ENCODE measurements around the gene LIME1. TPM values are rescaled to one million over a fixed set of nuclear protein-coding genes. Genes with fewer than 3 reads are reported as not detected.

Gene LIME1
- total RNA-seq, 2 donors from 2014 or later, result 9.8 to 24.8 TPM

DNA sequence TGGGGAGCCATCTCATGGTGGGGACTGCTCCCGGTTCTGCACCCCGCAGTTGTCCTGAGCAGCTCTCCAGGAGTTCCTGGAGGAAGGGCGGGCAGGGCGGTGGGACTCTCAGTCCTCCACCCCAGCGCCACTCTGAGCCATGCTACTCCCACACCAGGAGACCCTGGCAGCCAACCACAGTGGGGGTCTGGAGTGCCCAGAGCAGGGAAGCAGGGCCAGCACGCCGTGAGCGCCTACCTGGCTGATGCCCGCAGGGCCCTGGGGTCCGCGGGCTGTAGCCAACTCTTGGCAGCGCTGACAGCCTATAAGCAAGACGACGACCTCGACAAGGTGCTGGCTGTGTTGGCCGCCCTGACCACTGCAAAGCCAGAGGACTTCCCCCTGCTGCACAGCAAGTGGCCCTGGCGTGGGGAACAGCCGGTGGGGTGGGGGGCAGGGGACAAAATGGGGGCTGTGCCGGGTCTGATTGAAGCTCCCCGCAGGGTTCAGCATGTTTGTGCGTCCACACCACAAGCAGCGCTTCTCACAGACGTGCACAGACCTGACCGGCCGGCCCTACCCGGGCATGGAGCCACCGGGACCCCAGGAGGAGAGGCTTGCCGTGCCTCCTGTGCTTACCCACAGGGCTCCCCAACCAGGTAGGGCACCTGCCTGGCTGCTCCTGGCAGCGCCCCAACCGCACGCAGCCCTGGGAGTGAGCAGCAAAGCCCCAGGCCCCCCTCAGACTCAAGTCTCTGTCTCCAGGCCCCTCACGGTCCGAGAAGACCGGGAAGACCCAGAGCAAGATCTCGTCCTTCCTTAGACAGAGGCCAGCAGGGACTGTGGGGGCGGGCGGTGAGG lies 41.7 kb upstream of the LIME1 start:
- peaks cover 16% of the 10 kb centered on the region for H3K36me3 Mint-ChIP-seq (ENCODE audit: low read depth)
- H3K27me3 Mint-ChIP-seq, result no peaks in the 10 kb centered on the region
- peaks cover 4% of the 10 kb centered on the region for H3K4me1 Mint-ChIP-seq
- no peak overlapping the region for H3K4me3 Mint-ChIP-seq
- no peak overlapping the region for H3K27ac Mint-ChIP-seq
- no peak for ATAC-seq (replicated peaks)
- H3K9me3 Mint-ChIP-seq, result no peaks in the 10 kb centered on the region

DNA sequence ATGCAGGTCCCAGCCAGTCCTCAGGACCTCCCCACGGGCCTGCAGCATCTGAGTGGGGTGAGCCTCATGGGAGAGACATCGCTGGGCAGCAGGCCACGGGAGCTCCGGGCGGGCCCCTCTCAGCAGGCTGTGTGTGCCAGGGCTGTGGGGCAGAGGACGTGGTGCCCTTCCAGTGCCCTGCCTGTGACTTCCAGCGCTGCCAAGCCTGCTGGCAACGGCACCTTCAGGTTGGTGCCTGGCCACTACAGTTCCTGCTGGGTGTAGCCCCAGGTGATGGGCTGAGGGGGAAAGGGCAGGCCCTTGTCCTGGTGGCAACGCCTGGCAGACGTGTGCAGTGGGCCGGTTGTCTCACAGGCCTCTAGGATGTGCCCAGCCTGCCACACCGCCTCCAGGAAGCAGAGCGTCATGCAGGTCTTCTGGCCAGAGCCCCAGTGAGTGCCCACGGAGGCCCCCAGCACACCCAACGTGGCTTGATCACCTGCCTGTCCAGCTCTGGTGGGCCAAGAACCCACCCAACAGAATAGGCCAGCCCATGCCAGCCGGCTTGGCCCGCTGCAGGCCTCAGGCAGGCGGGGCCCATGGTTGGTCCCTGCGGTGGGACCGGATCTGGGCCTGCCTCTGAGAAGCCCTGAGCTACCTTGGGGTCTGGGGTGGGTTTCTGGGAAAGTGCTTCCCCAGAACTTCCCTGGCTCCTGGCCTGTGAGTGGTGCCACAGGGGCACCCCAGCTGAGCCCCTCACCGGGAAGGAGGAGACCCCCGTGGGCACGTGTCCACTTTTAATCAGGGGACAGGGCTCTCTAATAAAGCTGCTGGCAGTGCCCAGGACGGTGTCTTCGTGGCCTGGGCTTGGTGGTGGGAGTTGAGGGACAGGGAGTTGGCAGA lies 40.8 kb upstream of the LIME1 start:
- Mint-ChIP-seq H3K27me3 (no peaks in the 10 kb centered on the region), H3K4me3 (peak overlapping the region; percentile 39), H3K36me3 (ENCODE audit: low read depth) (peaks cover 16% of the 10 kb centered on the region), H3K4me1 (peaks cover 4% of the 10 kb centered on the region), H3K27ac (no peak overlapping the region), H3K9me3 (no peaks in the 10 kb centered on the region)
- no peak for ATAC-seq (replicated peaks)

DNA sequence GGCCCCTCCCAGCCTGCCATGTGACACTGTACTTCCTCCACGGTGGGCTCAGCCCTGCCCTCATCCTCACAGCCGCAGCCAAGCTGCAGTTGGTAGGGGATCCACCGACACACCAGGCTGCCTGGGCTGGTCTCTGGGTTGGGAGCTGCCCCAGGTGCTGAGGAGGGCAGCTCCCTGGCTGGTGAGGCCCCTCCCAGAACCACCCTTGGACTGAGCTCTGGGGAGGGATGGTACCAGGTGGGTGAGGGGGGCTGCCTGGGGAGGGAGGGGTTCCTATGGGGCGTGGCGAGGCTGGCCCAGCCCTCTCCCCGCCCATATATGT lies 40.2 kb upstream of the LIME1 start:
- Mint-ChIP-seq H3K36me3 (ENCODE audit: low read depth) (peaks cover 15% of the 10 kb centered on the region), H3K27me3 (no peaks in the 10 kb centered on the region), H3K27ac (no peak overlapping the region), H3K9me3 (no peaks in the 10 kb centered on the region), H3K4me1 (peaks cover 3% of the 10 kb centered on the region), H3K4me3 (peak overlapping the region; percentile 39)
- no peak for ATAC-seq (replicated peaks)

DNA sequence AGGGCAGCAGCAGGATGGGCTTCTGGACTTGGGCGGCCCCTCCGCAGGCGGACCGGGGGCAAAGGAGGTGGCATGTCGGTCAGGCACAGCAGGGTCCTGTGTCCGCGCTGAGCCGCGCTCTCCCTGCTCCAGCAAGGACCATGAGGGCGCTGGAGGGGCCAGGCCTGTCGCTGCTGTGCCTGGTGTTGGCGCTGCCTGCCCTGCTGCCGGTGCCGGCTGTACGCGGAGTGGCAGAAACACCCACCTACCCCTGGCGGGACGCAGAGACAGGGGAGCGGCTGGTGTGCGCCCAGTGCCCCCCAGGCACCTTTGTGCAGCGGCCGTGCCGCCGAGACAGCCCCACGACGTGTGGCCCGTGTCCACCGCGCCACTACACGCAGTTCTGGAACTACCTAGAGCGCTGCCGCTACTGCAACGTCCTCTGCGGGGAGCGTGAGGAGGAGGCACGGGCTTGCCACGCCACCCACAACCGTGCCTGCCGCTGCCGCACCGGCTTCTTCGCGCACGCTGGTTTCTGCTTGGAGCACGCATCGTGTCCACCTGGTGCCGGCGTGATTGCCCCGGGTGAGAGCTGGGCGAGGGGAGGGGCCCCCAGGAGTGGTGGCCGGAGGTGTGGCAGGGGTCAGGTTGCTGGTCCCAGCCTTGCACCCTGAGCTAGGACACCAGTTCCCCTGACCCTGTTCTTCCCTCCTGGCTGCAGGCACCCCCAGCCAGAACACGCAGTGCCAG lies 39.7 kb upstream of the LIME1 start, which contains the start of gene TNFRSF6B:
TNFRSF6B (plus strand) TSS at position 25 of the 729 bp plus-strand sequence; CDS start at position 141, 116 bp downstream.
- no peaks in the 10 kb centered on the region for H3K4me1 Mint-ChIP-seq
- peak within 1 kb of the TSS; percentile 39 for H3K4me3 Mint-ChIP-seq
- H3K27ac Mint-ChIP-seq, result peak within 1 kb of the TSS; percentile 33
- ATAC-seq (replicated peaks), result no peak
- H3K27me3 Mint-ChIP-seq, result no peaks in the 10 kb centered on the region
- no peaks in the 10 kb centered on the region for H3K9me3 Mint-ChIP-seq
- peaks cover 10% of the 10 kb centered on the region for H3K36me3 Mint-ChIP-seq (ENCODE audit: low read depth)

DNA sequence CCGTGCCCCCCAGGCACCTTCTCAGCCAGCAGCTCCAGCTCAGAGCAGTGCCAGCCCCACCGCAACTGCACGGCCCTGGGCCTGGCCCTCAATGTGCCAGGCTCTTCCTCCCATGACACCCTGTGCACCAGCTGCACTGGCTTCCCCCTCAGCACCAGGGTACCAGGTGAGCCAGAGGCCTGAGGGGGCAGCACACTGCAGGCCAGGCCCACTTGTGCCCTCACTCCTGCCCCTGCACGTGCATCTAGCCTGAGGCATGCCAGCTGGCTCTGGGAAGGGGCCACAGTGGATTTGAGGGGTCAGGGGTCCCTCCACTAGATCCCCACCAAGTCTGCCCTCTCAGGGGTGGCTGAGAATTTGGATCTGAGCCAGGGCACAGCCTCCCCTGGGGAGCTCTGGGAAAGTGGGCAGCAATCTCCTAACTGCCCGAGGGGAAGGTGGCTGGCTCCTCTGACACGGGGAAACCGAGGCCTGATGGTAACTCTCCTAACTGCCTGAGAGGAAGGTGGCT lies 39.1 kb upstream of the LIME1 start:
- Mint-ChIP-seq H3K4me3 (peak overlapping the region; percentile 39), H3K36me3 (ENCODE audit: low read depth) (peaks cover 10% of the 10 kb centered on the region), H3K9me3 (no peaks in the 10 kb centered on the region), H3K27ac (peak overlapping the region; percentile 33), H3K27me3 (no peaks in the 10 kb centered on the region), H3K4me1 (no peaks in the 10 kb centered on the region)
- no peak for ATAC-seq (replicated peaks)

DNA sequence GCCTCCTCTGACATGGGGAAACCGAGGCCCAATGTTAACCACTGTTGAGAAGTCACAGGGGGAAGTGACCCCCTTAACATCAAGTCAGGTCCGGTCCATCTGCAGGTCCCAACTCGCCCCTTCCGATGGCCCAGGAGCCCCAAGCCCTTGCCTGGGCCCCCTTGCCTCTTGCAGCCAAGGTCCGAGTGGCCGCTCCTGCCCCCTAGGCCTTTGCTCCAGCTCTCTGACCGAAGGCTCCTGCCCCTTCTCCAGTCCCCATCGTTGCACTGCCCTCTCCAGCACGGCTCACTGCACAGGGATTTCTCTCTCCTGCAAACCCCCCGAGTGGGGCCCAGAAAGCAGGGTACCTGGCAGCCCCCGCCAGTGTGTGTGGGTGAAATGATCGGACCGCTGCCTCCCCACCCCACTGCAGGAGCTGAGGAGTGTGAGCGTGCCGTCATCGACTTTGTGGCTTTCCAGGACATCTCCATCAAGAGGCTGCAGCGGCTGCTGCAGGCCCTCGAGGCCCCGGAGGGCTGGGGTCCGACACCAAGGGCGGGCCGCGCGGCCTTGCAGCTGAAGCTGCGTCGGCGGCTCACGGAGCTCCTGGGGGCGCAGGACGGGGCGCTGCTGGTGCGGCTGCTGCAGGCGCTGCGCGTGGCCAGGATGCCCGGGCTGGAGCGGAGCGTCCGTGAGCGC lies 38.5 kb upstream of the LIME1 start:
- Mint-ChIP-seq H3K27ac (no peak overlapping the region), H3K4me3 (no peak overlapping the region), H3K27me3 (no peaks in the 10 kb centered on the region), H3K4me1 (no peaks in the 10 kb centered on the region), H3K36me3 (ENCODE audit: low read depth) (peaks cover 10% of the 10 kb centered on the region), H3K9me3 (no peaks in the 10 kb centered on the region)
- no peak for ATAC-seq (replicated peaks)

DNA sequence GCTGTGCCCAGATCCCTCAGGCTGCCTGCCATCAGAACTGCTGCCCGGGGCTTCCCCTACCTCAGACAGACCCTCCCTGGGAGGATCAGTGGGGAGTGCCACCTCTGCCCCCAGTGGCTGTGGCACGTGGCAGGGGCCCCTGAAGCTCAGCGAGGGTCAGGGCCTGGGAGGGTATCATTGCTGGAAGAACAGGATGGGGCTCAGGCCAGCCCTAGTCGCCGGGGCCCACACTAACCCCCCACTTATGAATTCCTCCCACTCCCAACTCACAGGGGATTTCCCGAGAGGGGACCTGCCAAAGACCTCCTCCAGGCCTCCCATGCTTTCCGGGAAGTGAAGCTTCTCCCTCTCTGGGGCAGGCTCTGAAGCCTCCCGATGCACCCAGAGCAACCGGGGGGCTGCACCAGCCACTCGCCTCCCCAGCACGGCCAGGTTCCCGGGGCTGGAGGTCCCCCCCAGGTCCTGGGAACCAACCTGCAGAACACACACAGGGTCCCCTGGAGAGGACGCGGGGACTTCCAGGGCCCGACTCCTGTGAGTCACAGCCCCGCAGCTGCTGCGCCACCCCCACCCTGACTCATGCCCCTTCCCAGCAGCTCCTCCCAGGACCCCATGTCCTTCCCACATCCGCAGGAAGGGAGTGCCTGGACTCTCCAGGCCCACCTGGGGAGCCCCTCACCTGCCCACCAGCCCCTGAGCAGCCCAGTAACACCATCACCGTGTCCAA lies 37.6 kb upstream of the LIME1 start:
- peak; percentile 88 for ATAC-seq (replicated peaks)
- peak overlapping the region; percentile 54 for H3K4me3 Mint-ChIP-seq
- no peaks in the 10 kb centered on the region for H3K9me3 Mint-ChIP-seq
- no peaks in the 10 kb centered on the region for H3K4me1 Mint-ChIP-seq
- H3K36me3 Mint-ChIP-seq (ENCODE audit: low read depth), result peaks cover 11% of the 10 kb centered on the region
- peak overlapping the region; percentile 82 for H3K27ac Mint-ChIP-seq
- no peaks in the 10 kb centered on the region for H3K27me3 Mint-ChIP-seq

DNA sequence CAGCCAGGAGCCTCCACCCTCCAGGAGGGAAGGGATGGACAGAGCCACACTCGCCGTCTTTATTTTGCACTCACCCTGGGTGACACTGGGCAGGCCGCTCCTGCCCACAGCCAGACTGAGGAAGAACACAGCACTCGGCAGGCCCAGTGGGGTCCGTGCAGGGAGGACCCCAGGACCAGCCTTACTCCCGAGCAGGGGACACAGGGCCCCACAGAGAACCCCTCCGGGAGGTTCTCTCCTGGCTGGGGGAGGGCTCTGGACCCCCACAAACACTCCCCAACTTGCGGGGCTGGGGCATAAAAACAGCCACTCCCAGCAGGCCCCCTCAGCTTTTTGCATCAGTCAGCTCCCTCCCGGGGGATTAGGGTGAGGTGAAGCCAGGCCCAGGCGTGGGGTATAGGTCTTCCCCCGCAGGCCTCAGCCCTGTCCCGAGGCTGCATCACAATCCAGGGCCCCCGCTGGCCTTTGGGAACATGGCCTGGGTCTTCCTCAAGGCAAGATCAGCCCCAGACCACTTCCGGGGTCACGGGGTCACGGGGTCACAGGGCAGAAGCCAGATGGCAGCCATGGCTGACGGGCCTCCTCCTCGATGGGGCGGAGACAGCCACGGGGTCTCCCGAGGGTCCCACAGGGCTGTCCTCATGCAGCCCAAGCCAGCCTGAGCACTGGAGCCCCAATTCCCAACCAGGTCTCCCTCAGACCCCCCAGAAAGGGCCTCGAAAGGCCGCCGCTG lies 36.8 kb upstream of the LIME1 start:
- no peaks in the 10 kb centered on the region for H3K9me3 Mint-ChIP-seq
- no peaks in the 10 kb centered on the region for H3K4me1 Mint-ChIP-seq
- no peak for ATAC-seq (replicated peaks)
- peak overlapping the region; percentile 82 for H3K27ac Mint-ChIP-seq
- peak overlapping the region; percentile 54 for H3K4me3 Mint-ChIP-seq
- H3K27me3 Mint-ChIP-seq, result no peaks in the 10 kb centered on the region
- H3K36me3 Mint-ChIP-seq (ENCODE audit: low read depth), result peaks cover 12% of the 10 kb centered on the region

DNA sequence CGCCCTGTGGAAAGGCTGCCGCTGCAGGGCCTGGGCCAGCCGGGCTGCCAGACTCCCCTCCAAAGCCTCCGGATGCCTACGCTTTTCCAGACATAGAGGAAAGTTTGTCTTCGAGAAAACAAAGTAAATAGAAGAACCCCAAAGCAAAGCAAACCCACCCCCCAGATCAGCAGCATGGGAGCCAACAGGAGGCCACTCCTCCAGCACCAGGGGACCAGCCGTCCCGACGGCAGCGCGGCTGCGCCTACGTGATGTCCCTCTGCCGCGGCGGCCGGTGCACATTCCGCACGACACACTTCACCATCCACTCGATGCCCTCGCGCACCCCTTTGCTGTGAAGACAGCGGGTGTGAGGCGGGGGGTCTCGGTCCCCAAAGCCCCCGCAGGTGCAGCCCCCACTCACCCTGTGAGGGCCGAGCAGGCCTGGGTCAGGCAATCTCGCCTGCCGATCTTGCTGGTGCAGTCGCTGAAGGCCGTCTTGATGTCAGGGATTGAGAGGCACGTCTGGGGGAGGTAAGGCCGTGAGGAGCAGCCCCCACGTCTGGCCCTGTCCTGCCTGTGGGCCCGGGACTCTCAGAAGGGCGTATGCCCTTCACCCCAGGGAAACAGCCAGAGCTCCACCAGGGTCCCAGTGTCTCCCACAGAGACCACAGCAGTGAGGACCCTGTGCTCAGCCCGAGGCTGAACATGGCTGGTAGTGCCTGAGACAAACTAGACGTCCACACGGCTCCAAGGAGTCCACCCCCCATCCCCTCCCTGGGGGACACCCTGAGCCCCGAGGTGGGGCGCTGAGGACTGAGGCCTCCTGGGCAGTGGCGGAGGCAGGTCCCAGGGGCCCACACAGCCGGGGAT lies 36.0 kb upstream of the LIME1 start:
- Mint-ChIP-seq H3K9me3 (no peaks in the 10 kb centered on the region), H3K4me3 (no peak overlapping the region), H3K36me3 (ENCODE audit: low read depth) (peaks cover 19% of the 10 kb centered on the region), H3K27me3 (no peaks in the 10 kb centered on the region), H3K27ac (no peak overlapping the region), H3K4me1 (no peaks in the 10 kb centered on the region)
- no peak for ATAC-seq (replicated peaks)

DNA sequence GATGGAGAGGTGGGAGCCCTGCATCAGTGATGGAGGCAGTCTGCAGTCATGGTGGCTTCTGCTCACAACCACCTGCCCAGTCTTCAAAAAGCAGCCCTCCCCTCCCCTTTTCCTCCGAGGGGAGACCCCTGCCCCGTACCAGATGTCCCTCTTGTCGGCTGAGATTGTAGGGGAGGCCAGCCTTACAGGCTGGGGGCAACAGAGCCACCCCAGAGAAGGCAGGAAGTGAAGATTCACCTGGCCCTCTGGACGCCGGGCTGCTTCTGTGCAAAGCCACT lies 35.5 kb upstream of the LIME1 start:
- H3K36me3 Mint-ChIP-seq (ENCODE audit: low read depth), result peaks cover 23% of the 10 kb centered on the region
- H3K9me3 Mint-ChIP-seq, result no peaks in the 10 kb centered on the region
- H3K4me1 Mint-ChIP-seq, result no peaks in the 10 kb centered on the region
- ATAC-seq (replicated peaks), result no peak
- no peaks in the 10 kb centered on the region for H3K27me3 Mint-ChIP-seq
- peak overlapping the region; percentile 25 for H3K27ac Mint-ChIP-seq
- no peak overlapping the region for H3K4me3 Mint-ChIP-seq

DNA sequence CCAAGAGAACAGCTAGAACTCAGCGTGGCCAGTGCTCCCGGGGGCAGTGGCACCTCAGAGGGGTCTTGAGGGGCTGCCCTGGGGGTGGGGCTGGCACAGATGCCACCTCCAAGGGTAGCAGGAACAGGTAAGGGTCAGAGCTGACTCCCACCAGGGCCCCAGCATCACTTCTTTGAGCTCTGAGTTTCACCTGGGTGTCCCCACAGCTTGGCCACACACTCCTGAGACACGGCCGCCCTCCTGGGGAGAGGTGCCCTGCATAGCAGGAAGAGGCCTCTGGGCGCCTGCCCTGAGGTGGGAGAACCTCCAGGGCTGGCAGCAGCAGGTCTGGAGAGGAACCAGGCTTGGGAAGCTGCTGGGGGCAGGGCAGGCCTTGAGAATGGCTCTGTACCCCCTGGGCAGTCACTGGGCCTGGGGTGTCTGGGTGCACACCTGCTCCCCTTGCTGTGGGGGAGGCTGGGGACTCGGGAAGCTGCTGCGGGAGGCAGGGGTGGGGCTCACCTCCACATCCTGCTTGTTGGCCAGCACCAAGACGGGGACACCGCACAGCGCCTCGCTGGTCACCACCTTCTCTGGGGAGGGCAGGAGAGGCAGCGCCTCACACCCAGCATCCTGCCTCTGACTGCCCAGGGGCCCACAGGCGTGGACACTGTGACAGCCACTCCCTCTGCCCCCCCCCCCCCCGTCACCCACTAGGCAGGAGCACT lies 35.0 kb upstream of the LIME1 start:
- Mint-ChIP-seq H3K27ac (peak overlapping the region; percentile 25), H3K9me3 (no peaks in the 10 kb centered on the region), H3K27me3 (no peaks in the 10 kb centered on the region), H3K4me1 (no peaks in the 10 kb centered on the region), H3K4me3 (no peak overlapping the region), H3K36me3 (ENCODE audit: low read depth) (peaks cover 28% of the 10 kb centered on the region)
- no peak for ATAC-seq (replicated peaks)
